Esophagus squamous epithelium (tissue), 5 donors: ENCODE results near the gene GPD1L. TPM values are rescaled to one million over a fixed set of nuclear protein-coding genes. Genes with fewer than 3 reads are reported as not detected.

ENCODE experiments used
- DNase-seq: peaks from one replicate; lab custom pipeline; 2025; lab: John Stamatoyannopoulos, UW
- H3K27ac ChIP-seq, 4 donors: fragments of 200-600 bp; sonication (generic); one replicate each; pipeline ENCODE4 v1.5.1; 2016 to 2019; ENCODE audit warnings: mild to moderate bottlenecking in 1 of 4
- H3K27me3 ChIP-seq, 4 donors: fragments of 200-600 bp; sonication (generic); 1 replicate in 3 of 4; 2 replicates in 1 of 4; pipeline versions ENCODE4 v1.5.1 to v1.6.0; 2017 to 2021; ENCODE audit warnings: antibody characterized with exemption in 1 of 4
- H3K36me3 ChIP-seq, 3 donors: fragments of 200-600 bp; sonication (generic); one replicate each; pipeline ENCODE4 v1.5.1; 2016 to 2019
- H3K4me1 ChIP-seq, 3 donors: fragments of 200-600 bp; sonication (generic); one replicate each; pipeline ENCODE4 v1.5.1; 2017 to 2019
- H3K4me3 ChIP-seq, 4 donors: fragments of 200-600 bp; sonication (generic); 1 replicate in 3 of 4; 2 replicates in 1 of 4; pipeline ENCODE4 v1.5.1; 2016 to 2019; ENCODE audit warnings: mild to moderate bottlenecking in 2 of 4, moderate library complexity in 1 of 4
- H3K9me3 ChIP-seq, 3 donors: fragments of 200-600 bp; sonication (generic); one replicate each; pipeline ENCODE4 v1.5.1; 2016 to 2019
- POLR2A ChIP-seq, 4 donors: fragments of 450-650 bp; IDR thresholded peaks; one replicate each; pipeline ENCODE4 v1.6.1; 2017; ENCODE audit warnings: antibody characterized with exemption in 4 of 4, mild to moderate bottlenecking in 4 of 4, moderate library complexity in 3 of 4
- WGBS, 2 donors: methylation state at CpG; one replicate each; pipeline ENCODE4 v1.1.5; 2018; 5-methylcytosine and 5-hydroxymethylcytosine counted together
- intact Hi-C: fragments of 100-400 bp; cut with DNase I; formaldehyde crosslinking; loops from one replicate; pipeline ENCODE4 v1.15.0; 2022
- total RNA-seq, 4 donors: library from RNA; depleted of rRNA; stranded (reverse); fragments of >200 nt; gene quantifications; one replicate each; pipeline ENCODE4 v1.1.0, GENCODE V29; 2016
- TF ChIP-seq, protein P1 (sequence below), 6 experiments: fragments of 450-650 bp in 4 of 6; fragments of 200-600 bp in 2 of 6; sonication (generic) in 2 of 6; IDR thresholded peaks; one replicate each; pipeline ENCODE4 v1.5.1; 2016 to 2019; ENCODE audit warnings: antibody characterized with exemption in 6 of 6, mild to moderate bottlenecking in 4 of 6, moderate library complexity in 4 of 6
- donor health status: DM: yes; HTN: yes; CAD: no.

GPD1L gene
- total RNA-seq, 4 donors from 2014 or later: 20.1 to 70.0 (median 45.0) TPM

GRCh38 chr3:32084870-32085269 lies 21.6 kb upstream of the GPD1L start:
- H3K27ac ChIP-seq: no peak overlapping the region
- no peak for DNase-seq
- intact Hi-C loops: no loop called here
- no peaks in the 10 kb centered on the region for H3K27me3 ChIP-seq
- WGBS, 2 donors: 77 to 92% methylated on average over 2 of the region's 2 CpGs
- no peak overlapping the region for H3K4me3 ChIP-seq
- H3K36me3 ChIP-seq: no peaks in the 10 kb centered on the region
- peaks cover 0 to 13% (median 9%) of the 10 kb centered on the region in 3 donors for H3K4me1 ChIP-seq
- TF ChIP-seq, protein P1, sequence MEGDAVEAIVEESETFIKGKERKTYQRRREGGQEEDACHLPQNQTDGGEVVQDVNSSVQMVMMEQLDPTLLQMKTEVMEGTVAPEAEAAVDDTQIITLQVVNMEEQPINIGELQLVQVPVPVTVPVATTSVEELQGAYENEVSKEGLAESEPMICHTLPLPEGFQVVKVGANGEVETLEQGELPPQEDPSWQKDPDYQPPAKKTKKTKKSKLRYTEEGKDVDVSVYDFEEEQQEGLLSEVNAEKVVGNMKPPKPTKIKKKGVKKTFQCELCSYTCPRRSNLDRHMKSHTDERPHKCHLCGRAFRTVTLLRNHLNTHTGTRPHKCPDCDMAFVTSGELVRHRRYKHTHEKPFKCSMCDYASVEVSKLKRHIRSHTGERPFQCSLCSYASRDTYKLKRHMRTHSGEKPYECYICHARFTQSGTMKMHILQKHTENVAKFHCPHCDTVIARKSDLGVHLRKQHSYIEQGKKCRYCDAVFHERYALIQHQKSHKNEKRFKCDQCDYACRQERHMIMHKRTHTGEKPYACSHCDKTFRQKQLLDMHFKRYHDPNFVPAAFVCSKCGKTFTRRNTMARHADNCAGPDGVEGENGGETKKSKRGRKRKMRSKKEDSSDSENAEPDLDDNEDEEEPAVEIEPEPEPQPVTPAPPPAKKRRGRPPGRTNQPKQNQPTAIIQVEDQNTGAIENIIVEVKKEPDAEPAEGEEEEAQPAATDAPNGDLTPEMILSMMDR (IDR thresholded peaks at IDR 0.05): no peak
- TF ChIP-seq POLR2A (IDR thresholded peaks at IDR 0.05): no peak
- H3K9me3 ChIP-seq: no peaks in the 10 kb centered on the region

- no peaks in the 10 kb centered on the region for H3K27me3 ChIP-seq
- peaks cover 0 to 13% (median 9%) of the 10 kb centered on the region in 3 donors for H3K4me1 ChIP-seq
- intact Hi-C loops: no loop called here
- no peak for DNase-seq
- TF ChIP-seq, protein P1 (IDR thresholded peaks at IDR 0.05): no peak
- no peak for TF ChIP-seq POLR2A (IDR thresholded peaks at IDR 0.05)
- H3K4me3 ChIP-seq: no peak overlapping the region
- no peaks in the 10 kb centered on the region for H3K36me3 ChIP-seq
- H3K9me3 ChIP-seq: no peaks in the 10 kb centered on the region
- WGBS, 2 donors: 94 to 100% methylated on average over 1 of the region's 1 CpG
- H3K27ac ChIP-seq: no peak overlapping the region
Observed at GRCh38 chr3:32086464-32086863, 20.0 kb upstream of the GPD1L start.

GRCh38 chr3:32089476-32089875 lies 16.9 kb upstream of the GPD1L start:
- 85 to 92% methylated on average over 3 to 5 of the region's 6 CpGs for WGBS, 2 donors
- Histone ChIP-seq H3K4me1 (no peaks in the 10 kb centered on the region), H3K9me3 (no peaks in the 10 kb centered on the region), H3K4me3 (no peak overlapping the region), H3K27ac (no peak overlapping the region), H3K27me3 (no peaks in the 10 kb centered on the region), H3K36me3 (no peaks in the 10 kb centered on the region)
- no peak for DNase-seq
- TF ChIP-seq POLR2A (IDR thresholded peaks at IDR 0.05): no peak
- TF ChIP-seq, protein P1 (IDR thresholded peaks at IDR 0.05): no peak
- intact Hi-C loops: no loop called here

GRCh38 chr3:32093204-32093603 lies 13.2 kb upstream of the GPD1L start:
- WGBS, 2 donors: 89 to 90% methylated on average over 5 of the region's 5 CpGs
- H3K9me3 ChIP-seq: no peaks in the 10 kb centered on the region
- no peaks in the 10 kb centered on the region for H3K27me3 ChIP-seq
- intact Hi-C loops: no loop called here
- H3K4me3 ChIP-seq: no peak overlapping the region
- H3K4me1 ChIP-seq: no peaks in the 10 kb centered on the region
- H3K27ac ChIP-seq: no peak overlapping the region
- no peak for DNase-seq
- H3K36me3 ChIP-seq: no peaks in the 10 kb centered on the region
- TF ChIP-seq POLR2A (IDR thresholded peaks at IDR 0.05): no peak
- TF ChIP-seq, protein P1 (IDR thresholded peaks at IDR 0.05): no peak

DNA sequence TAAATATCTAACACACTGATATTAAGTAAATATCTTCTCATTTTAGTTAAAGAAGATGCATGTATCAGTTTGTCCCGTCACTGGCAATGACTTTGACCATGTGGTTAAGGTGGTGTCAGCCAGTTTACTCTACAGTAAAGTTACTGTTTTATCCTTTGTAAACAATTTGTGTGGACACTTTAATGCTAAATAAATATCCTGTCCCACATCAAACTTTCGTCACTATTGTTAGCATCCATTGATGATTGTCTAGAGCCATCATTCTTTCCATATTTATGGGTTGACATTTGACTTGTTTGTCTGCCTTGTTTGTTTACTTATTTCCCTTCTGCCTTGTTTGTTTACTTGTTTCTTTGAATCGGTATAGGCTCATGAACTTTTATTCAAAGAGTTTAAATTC lies 11.0 kb upstream of the GPD1L start:
- WGBS, 2 donors: 54 to 68% methylated on average over 3 of the region's 3 CpGs
- Histone ChIP-seq H3K4me3 (no peak overlapping the region), H3K27ac (no peak overlapping the region), H3K4me1 (no peaks in the 10 kb centered on the region), H3K9me3 (peaks cover 0 to under 1% (median 0%) of the 10 kb centered on the region in 3 donors), H3K27me3 (no peaks in the 10 kb centered on the region), H3K36me3 (no peaks in the 10 kb centered on the region)
- no peak for DNase-seq
- intact Hi-C loops: no loop called here
- TF ChIP-seq, protein P1 (IDR thresholded peaks at IDR 0.05): no peak
- TF ChIP-seq POLR2A (IDR thresholded peaks at IDR 0.05): no peak
